GM12878 (cell line): Measurements from ENCODE around the gene LDB3. TPM values are rescaled to one million over a fixed set of nuclear protein-coding genes. Genes with fewer than 3 reads are reported as not detected.

ENCODE experiments used
- ATAC-seq: fragments of 200-7000 bp; cut with Tn5 transposase; 3 replicates; pipeline ENCODE4 v1.9.1; 2020; ENCODE audit warnings: mild to moderate bottlenecking, moderate library complexity
- BruUV-seq: library from RNA; stranded (reverse); fragments of 400-500 nt; replicated peaks from 2 replicates; lab custom pipeline; 2021; lab: Mats Ljungman, UMichigan
- CTCF ChIA-PET: fragments of 300-600 bp; sonication (Branson Sonifier 250); formaldehyde crosslinking; extraction: SDS; loops from one replicate; lab custom pipeline; 2021; ENCODE audit warnings: inconsistent platforms; lab: Yijun Ruan, JAX
- POLR2A ChIA-PET: fragments of 350-600 bp; formaldehyde crosslinking; extraction: SDS; loops from one replicate; lab custom pipeline; 2021; ENCODE audit warnings: inconsistent platforms; lab: Charles Lee
- RAD21 ChIA-PET: fragments of 300-600 bp; sonication (Branson Sonifier 250); formaldehyde crosslinking; loops from one replicate; lab custom pipeline; 2023; ENCODE audit warnings: antibody characterized with exemption; ENCODE audit not compliant: unreplicated experiment; lab: Charles Lee
- SMC1A ChIA-PET: fragments of 300-600 bp; sonication (Branson Sonifier 250); formaldehyde crosslinking; loops from one replicate; lab custom pipeline; 2023; ENCODE audit not compliant: unreplicated experiment, uncharacterized antibody; lab: Charles Lee
- DNase-seq: peaks from one replicate; pipeline ENCODE4 v3.0.0-alpha.2; 2011; ENCODE audit warnings: low read depth, low spot score
- FAIRE-seq: peaks from 3 replicates; lab custom pipeline; 2011; peaks lifted over from hg19 to GRCh38; lab: Jason Lieb, UNC
- H2AFZ ChIP-seq: 2 replicates; pipeline ENCODE4 v1.6.0; 2011; ENCODE audit warnings: low read depth, low read length, control low read depth; ENCODE audit not compliant: control insufficient read depth
- H3K27ac ChIP-seq: 2 replicates; pipeline ENCODE4 v1.5.1; 2011; ENCODE audit warnings: control low read depth; ENCODE audit not compliant: control insufficient read depth, insufficient read depth
- H3K27me3 ChIP-seq, 2 experiments: replicated peaks in 1 of 2; 2 replicates each; pipeline versions ENCODE4 v1.6.0 to v1.6.1; 2011; ENCODE audit warnings: low read length in 1 of 2; ENCODE audit not compliant: control insufficient read depth in 2 of 2, insufficient read depth in 2 of 2
- H3K36me3 ChIP-seq, 2 experiments: 2 replicates each; pipeline ENCODE4 v1.5.1; 2011; ENCODE audit warnings: low read length in 1 of 2; ENCODE audit not compliant: control insufficient read depth in 2 of 2, insufficient read depth in 2 of 2
- H3K4me1 ChIP-seq: 2 replicates; pipeline ENCODE4 v1.6.1; 2011; ENCODE audit warnings: mild to moderate bottlenecking, low read length, moderate library complexity, mixed read lengths; ENCODE audit not compliant: control insufficient read depth, insufficient read depth
- H3K4me2 ChIP-seq: 2 replicates; pipeline ENCODE4 v1.6.0; 2011; ENCODE audit warnings: control low read depth; ENCODE audit not compliant: control insufficient read depth, insufficient read depth
- H3K4me3 ChIP-seq: fragments of 200-600 bp; sonication (generic); 2 replicates; pipeline ENCODE4 v1.5.1; 2016
- H3K79me2 ChIP-seq: 2 replicates; pipeline ENCODE4 v1.6.0; 2011; ENCODE audit warnings: low read length; ENCODE audit not compliant: control insufficient read depth, insufficient read depth
- H3K9ac ChIP-seq: 2 replicates; pipeline ENCODE4 v1.8.0; 2011; ENCODE audit warnings: low read length, control low read depth, mixed read lengths; ENCODE audit not compliant: control insufficient read depth, insufficient read depth
- H3K9me3 ChIP-seq: replicated peaks from 3 replicates; pipeline ENCODE4 v1.5.1; 2011; ENCODE audit warnings: mild to moderate bottlenecking, low read length; ENCODE audit not compliant: control insufficient read depth, insufficient read depth
- H4K20me1 ChIP-seq: 2 replicates; pipeline ENCODE4 v1.6.0; 2011; ENCODE audit not compliant: control insufficient read depth, insufficient read depth
- ETV6 ChIP-seq, 2 experiments: fragments of 450-650 bp in 1 of 2; IDR thresholded peaks in 1 of 2; conservative IDR thresholded peaks in 1 of 2; 2 replicates each; pipeline ENCODE4 v1.6.1; 2014; ENCODE audit warnings: antibody characterized with exemption in 1 of 2, borderline replicate concordance in 1 of 2, low read depth in 1 of 2, mild to moderate bottlenecking in 1 of 2, moderate library complexity in 1 of 2
- IRF4 ChIP-seq: IDR thresholded peaks from 2 replicates; pipeline ENCODE4 v1.6.1; 2011; ENCODE audit warnings: low read depth, low read length
- KLF5 ChIP-seq: fragments of 450-650 bp; IDR thresholded peaks from 2 replicates; pipeline ENCODE4 v1.6.1; 2014; ENCODE audit warnings: mild to moderate bottlenecking; ENCODE audit not compliant: partially characterized antibody
- NBN ChIP-seq: fragments of 450-650 bp; IDR thresholded peaks from 2 replicates; pipeline ENCODE4 v1.6.1; 2016
- RAD51 ChIP-seq: fragments of 450-650 bp; IDR thresholded peaks from 2 replicates; pipeline ENCODE4 v1.6.1; 2016; ENCODE audit warnings: moderate library complexity, mild to moderate bottlenecking, inconsistent platforms
- RBBP5 ChIP-seq: fragments of 200-600 bp; sonication (generic); conservative IDR thresholded peaks from 2 replicates; pipeline ENCODE4 v1.6.1; 2016
- SMAD5 ChIP-seq: IDR thresholded peaks from 2 replicates; pipeline ENCODE4 v1.6.1; 2016; ENCODE audit warnings: antibody characterized with exemption, low read depth
- ZNF274 ChIP-seq: IDR thresholded peaks from one replicate; pipeline ENCODE4 v1.8.0; 2011; ENCODE audit not compliant: insufficient read length, insufficient read depth
- WGBS: methylation state at CpG from one replicate; pipeline ENCODE4 v1.1.6; 2016; ENCODE audit warnings: low lambda C conversion rate; ENCODE audit not compliant: insufficient replicate concordance, insufficient coverage; ENCODE audit errors: missing lambda C conversion rate; 5-methylcytosine and 5-hydroxymethylcytosine counted together
- in situ Hi-C: fragments of 300-500 bp; cut with MboI; formaldehyde crosslinking; loops from 9 replicates; pipeline ENCODE4 v1.14.3; 2018; ENCODE audit warnings: mixed read lengths
- intact Hi-C: fragments of 100-400 bp; cut with micrococcal nuclease; formaldehyde crosslinking; loops from one replicate; pipeline ENCODE4 v1.14.2; 2022; ENCODE audit not compliant: unreplicated experiment
- polyA plus RNA-seq, 11 experiments: library from polyadenylated mRNA; depleted of rRNA in 4 of 11; unstranded in 6 of 11; stranded (reverse) in 5 of 11; fragments of >200 nt; fragmentation: Nextera tagmentation in 4 of 11; fragmentation: Illumina TruSeq in 1 of 11; extraction: Ambion mirVana in 4 of 11; extraction: Trizol in 1 of 11; gene quantifications; 1 replicate in 1 of 11; 2 replicates in 10 of 11; pipeline versions ENCODE4 v1.2.1 to v1.2.3, GENCODE V29; 2011 to 2016; ENCODE audit warnings: inconsistent platforms in 2 of 11, missing spikeins in 2 of 11, low read depth in 1 of 11
- total RNA-seq, 4 experiments: library from RNA; depleted of rRNA in 3 of 4; stranded (reverse); fragments of >200 nt in 3 of 4; fragmentation: Illumina TruSeq in 1 of 4; extraction: Trizol in 1 of 4; gene quantifications; 2 replicates each; pipeline versions ENCODE4 v1.2.1 to v1.2.3, GENCODE V29; 2013 to 2021
- TF ChIP-seq, protein P1 (sequence below): IDR thresholded peaks from 2 replicates; pipeline ENCODE4 v1.6.1; 2012; ENCODE audit warnings: low read depth, low read length, improper control_type of control experiment
- TF ChIP-seq, protein P2 (sequence below): fragments of 150-350 bp; IDR thresholded peaks from 2 replicates; pipeline ENCODE4 v1.6.1; 2016; ENCODE audit warnings: low read depth, low read length
- TF ChIP-seq, protein P3 (sequence below), 3 experiments: IDR thresholded peaks in 2 of 3; conservative IDR thresholded peaks in 1 of 3; 2 replicates each; pipeline ENCODE4 v1.5.1; 2011; ENCODE audit warnings: low read depth in 3 of 3, low read length in 3 of 3, mild to moderate bottlenecking in 3 of 3, control low read depth in 2 of 3, moderate library complexity in 2 of 3, inconsistent platforms in 1 of 3, mixed read lengths in 1 of 3; ENCODE audit not compliant: control insufficient read depth in 2 of 3, insufficient read depth in 1 of 3; ENCODE audit errors: extremely low read depth in 1 of 3
- TF ChIP-seq, protein P4 (sequence below): fragments of 450-650 bp; IDR thresholded peaks from 2 replicates; pipeline ENCODE4 v1.6.1; 2017; ENCODE audit warnings: mild to moderate bottlenecking
- TF ChIP-seq, protein P5 (sequence below): fragments of 450-650 bp; IDR thresholded peaks from 2 replicates; pipeline ENCODE4 v1.6.1; 2017; ENCODE audit warnings: low read depth, mild to moderate bottlenecking, moderate library complexity

Gene LDB3
- total and polyA plus RNA-seq, 10 of the 15 experiments (the other 5 are each of a cell fraction or from before 2014, with no cell fraction given) = 0.02 to 0.07 (median 0.04) TPM; not detected in 1

DNA sequence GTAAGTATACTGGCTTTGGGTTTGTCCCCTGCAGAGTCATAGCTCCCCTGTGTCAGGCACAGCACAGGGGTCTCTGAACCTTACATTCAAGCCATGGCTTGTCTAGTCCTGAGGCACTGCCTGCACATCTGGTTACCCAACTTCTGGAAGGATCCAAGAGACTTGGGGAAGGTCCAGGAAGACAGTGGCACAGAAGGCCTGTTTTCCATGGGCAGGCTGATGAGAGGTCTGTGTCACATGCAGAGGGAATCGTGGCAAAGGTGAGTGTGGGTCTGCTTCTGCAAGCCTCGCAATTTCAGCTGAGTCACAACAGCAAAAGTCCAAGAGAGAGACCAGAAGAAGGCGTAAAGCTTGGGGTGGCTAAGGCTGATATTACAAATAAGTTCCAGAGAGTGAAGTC is 59.7 kb downstream of the LDB3 start:
- in situ Hi-C loops = no loop called here
- no peak overlapping the region for H3K27ac ChIP-seq
- H3K36me3 ChIP-seq = no peaks in the 10 kb centered on the region
- no peaks in the 10 kb centered on the region for H4K20me1 ChIP-seq
- FAIRE-seq (no peak), DNase-seq (no peak), ATAC-seq (no peak)
- WGBS = 33% methylated on average over 3 of the region's 3 CpGs
- H3K4me3 ChIP-seq = no peak overlapping the region
- ChIA-PET POLR2A (no interaction called here), CTCF (interaction anchor here (0.8 kb wide), 1 partner anchor 30 kb away, joined by 3 read pairs; no protein-coding TSS in a partner anchor), SMC1A (interaction anchor here (0.5 kb wide), 1 partner anchor 62 kb away, joined by 5 read pairs; no protein-coding TSS in a partner anchor), RAD21 (interaction anchor here (1.2 kb wide), 2 partner anchors 16 to 20 kb away, joined by 3 read pairs; no protein-coding TSS in a partner anchor)
- H3K79me2 ChIP-seq = no peaks in the 10 kb centered on the region
- H2AFZ ChIP-seq = no peak overlapping the region
- H3K4me1 ChIP-seq = no peaks in the 10 kb centered on the region; the same call in 1 of the 2 replicates
- intact Hi-C loops = no loop called here
- TF ChIP-seq, protein P1, sequence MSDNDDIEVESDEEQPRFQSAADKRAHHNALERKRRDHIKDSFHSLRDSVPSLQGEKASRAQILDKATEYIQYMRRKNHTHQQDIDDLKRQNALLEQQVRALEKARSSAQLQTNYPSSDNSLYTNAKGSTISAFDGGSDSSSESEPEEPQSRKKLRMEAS = no peak
- TF ChIP-seq RAD51 (no peak), ZNF274 (no peak), RBBP5 (no peak), SMAD5 (no peak), ETV6 (conservative IDR thresholded peaks at IDR 0.05 in 1 of 2, IDR thresholded peaks at IDR 0.05 in 1 of 2; ENCODE audit: borderline replicate concordance in 1 of 2, low read depth in 1 of 2) (no peak), IRF4 (no peak), NBN (no peak), KLF5 (no peak)
- TF ChIP-seq, protein P2, sequence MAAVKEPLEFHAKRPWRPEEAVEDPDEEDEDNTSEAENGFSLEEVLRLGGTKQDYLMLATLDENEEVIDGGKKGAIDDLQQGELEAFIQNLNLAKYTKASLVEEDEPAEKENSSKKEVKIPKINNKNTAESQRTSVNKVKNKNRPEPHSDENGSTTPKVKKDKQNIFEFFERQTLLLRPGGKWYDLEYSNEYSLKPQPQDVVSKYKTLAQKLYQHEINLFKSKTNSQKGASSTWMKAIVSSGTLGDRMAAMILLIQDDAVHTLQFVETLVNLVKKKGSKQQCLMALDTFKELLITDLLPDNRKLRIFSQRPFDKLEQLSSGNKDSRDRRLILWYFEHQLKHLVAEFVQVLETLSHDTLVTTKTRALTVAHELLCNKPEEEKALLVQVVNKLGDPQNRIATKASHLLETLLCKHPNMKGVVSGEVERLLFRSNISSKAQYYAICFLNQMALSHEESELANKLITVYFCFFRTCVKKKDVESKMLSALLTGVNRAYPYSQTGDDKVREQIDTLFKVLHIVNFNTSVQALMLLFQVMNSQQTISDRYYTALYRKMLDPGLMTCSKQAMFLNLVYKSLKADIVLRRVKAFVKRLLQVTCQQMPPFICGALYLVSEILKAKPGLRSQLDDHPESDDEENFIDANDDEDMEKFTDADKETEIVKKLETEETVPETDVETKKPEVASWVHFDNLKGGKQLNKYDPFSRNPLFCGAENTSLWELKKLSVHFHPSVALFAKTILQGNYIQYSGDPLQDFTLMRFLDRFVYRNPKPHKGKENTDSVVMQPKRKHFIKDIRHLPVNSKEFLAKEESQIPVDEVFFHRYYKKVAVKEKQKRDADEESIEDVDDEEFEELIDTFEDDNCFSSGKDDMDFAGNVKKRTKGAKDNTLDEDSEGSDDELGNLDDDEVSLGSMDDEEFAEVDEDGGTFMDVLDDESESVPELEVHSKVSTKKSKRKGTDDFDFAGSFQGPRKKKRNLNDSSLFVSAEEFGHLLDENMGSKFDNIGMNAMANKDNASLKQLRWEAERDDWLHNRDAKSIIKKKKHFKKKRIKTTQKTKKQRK = no peak
- TF ChIP-seq, protein P3, sequence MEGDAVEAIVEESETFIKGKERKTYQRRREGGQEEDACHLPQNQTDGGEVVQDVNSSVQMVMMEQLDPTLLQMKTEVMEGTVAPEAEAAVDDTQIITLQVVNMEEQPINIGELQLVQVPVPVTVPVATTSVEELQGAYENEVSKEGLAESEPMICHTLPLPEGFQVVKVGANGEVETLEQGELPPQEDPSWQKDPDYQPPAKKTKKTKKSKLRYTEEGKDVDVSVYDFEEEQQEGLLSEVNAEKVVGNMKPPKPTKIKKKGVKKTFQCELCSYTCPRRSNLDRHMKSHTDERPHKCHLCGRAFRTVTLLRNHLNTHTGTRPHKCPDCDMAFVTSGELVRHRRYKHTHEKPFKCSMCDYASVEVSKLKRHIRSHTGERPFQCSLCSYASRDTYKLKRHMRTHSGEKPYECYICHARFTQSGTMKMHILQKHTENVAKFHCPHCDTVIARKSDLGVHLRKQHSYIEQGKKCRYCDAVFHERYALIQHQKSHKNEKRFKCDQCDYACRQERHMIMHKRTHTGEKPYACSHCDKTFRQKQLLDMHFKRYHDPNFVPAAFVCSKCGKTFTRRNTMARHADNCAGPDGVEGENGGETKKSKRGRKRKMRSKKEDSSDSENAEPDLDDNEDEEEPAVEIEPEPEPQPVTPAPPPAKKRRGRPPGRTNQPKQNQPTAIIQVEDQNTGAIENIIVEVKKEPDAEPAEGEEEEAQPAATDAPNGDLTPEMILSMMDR (IDR thresholded peaks at IDR 0.05 in 2 of 3, conservative IDR thresholded peaks at IDR 0.05 in 1 of 3; ENCODE audit: control insufficient read depth in 2 of 3, extremely low read depth in 1 of 3, insufficient read depth in 1 of 3, low read depth in 3 of 3, low read length in 3 of 3) = no peak
- TF ChIP-seq, protein P4, sequence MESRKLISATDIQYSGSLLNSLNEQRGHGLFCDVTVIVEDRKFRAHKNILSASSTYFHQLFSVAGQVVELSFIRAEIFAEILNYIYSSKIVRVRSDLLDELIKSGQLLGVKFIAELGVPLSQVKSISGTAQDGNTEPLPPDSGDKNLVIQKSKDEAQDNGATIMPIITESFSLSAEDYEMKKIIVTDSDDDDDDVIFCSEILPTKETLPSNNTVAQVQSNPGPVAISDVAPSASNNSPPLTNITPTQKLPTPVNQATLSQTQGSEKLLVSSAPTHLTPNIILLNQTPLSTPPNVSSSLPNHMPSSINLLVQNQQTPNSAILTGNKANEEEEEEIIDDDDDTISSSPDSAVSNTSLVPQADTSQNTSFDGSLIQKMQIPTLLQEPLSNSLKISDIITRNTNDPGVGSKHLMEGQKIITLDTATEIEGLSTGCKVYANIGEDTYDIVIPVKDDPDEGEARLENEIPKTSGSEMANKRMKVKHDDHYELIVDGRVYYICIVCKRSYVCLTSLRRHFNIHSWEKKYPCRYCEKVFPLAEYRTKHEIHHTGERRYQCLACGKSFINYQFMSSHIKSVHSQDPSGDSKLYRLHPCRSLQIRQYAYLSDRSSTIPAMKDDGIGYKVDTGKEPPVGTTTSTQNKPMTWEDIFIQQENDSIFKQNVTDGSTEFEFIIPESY = no peak
- TF ChIP-seq, protein P5, sequence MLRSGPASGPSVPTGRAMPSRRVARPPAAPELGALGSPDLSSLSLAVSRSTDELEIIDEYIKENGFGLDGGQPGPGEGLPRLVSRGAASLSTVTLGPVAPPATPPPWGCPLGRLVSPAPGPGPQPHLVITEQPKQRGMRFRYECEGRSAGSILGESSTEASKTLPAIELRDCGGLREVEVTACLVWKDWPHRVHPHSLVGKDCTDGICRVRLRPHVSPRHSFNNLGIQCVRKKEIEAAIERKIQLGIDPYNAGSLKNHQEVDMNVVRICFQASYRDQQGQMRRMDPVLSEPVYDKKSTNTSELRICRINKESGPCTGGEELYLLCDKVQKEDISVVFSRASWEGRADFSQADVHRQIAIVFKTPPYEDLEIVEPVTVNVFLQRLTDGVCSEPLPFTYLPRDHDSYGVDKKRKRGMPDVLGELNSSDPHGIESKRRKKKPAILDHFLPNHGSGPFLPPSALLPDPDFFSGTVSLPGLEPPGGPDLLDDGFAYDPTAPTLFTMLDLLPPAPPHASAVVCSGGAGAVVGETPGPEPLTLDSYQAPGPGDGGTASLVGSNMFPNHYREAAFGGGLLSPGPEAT = no peak
- no peaks in the 10 kb centered on the region; a peak in 1 of 4 replicates for H3K27me3 ChIP-seq
- H3K4me2 ChIP-seq = no peak overlapping the region
- H3K9ac ChIP-seq = no peak overlapping the region
- no peaks in the 10 kb centered on the region; the same call in 2 of the 3 replicates for H3K9me3 ChIP-seq
- no TSS peak for BruUV-seq
